Suprapubic skin (tissue), 4 donors: ENCODE results near the gene FOXRED2. TPM values are rescaled to one million over a fixed set of nuclear protein-coding genes. Genes with fewer than 3 reads are reported as not detected.

Experiments
- DNase-seq, 2 donors: peaks; one replicate each; pipeline ENCODE4 v3.0.0-alpha.2; 2019; ENCODE audit warnings: low spot score in 2 of 2
- H3K27ac ChIP-seq: fragments of 200-600 bp; sonication (generic); one replicate; pipeline ENCODE4 v1.5.1; 2019
- H3K27me3 ChIP-seq: fragments of 200-600 bp; sonication (generic); one replicate; pipeline ENCODE4 v1.5.1; 2019
- H3K36me3 ChIP-seq: fragments of 200-600 bp; sonication (generic); one replicate; pipeline ENCODE4 v1.5.1; 2019
- H3K4me1 ChIP-seq: fragments of 200-600 bp; sonication (generic); one replicate; pipeline ENCODE4 v1.5.1; 2019
- H3K4me3 ChIP-seq: fragments of 200-600 bp; sonication (generic); one replicate; pipeline ENCODE4 v1.5.1; 2019; ENCODE audit warnings: mild to moderate bottlenecking
- H3K9me3 ChIP-seq: fragments of 200-600 bp; sonication (generic); one replicate; pipeline ENCODE4 v1.5.1; 2019
- CTCF ChIP-seq, 2 donors: fragments of 200-600 bp in 1 of 2; fragments of 450-650 bp in 1 of 2; sonication (generic) in 1 of 2; IDR thresholded peaks; one replicate each; pipeline ENCODE4 v1.5.1; 2016 to 2019; ENCODE audit warnings: antibody characterized with exemption in 2 of 2, mild to moderate bottlenecking in 1 of 2, moderate library complexity in 1 of 2
- EP300 ChIP-seq: sonication (generic); formaldehyde crosslinking; IDR thresholded peaks from one replicate; pipeline ENCODE4 v1.6.1; 2017; ENCODE audit warnings: antibody characterized with exemption
- POLR2A ChIP-seq, 2 donors: fragments of 450-650 bp; IDR thresholded peaks; one replicate each; pipeline ENCODE4 v1.6.1; 2017; ENCODE audit warnings: antibody characterized with exemption in 2 of 2, mild to moderate bottlenecking in 2 of 2, moderate library complexity in 2 of 2
- POLR2AphosphoS5 ChIP-seq, 3 donors: sonication (generic); formaldehyde crosslinking; IDR thresholded peaks; one replicate each; pipeline ENCODE4 v1.6.1; 2017; ENCODE audit warnings: antibody characterized with exemption in 3 of 3
- WGBS: methylation state at CpG from one replicate; pipeline ENCODE4 v1.1.5; 2018; 5-methylcytosine and 5-hydroxymethylcytosine counted together
- total RNA-seq, 4 donors: library from RNA; depleted of rRNA; stranded (reverse); fragments of >200 nt; gene quantifications; one replicate each; pipeline ENCODE4 v1.1.0, GENCODE V29; 2016

FOXRED2 gene
- total RNA-seq, 4 donors from 2014 or later: 11.4 to 20.9 (median 14.0) TPM

- H3K9me3 ChIP-seq: no peaks in the 10 kb centered on the region
- DNase-seq: no peak
- peaks cover 25% of the 10 kb centered on the region for H3K4me1 ChIP-seq
- TF ChIP-seq CTCF (IDR thresholded peaks at IDR 0.05) (no peak), POLR2A (IDR thresholded peaks at IDR 0.05) (no peak)
- H3K27me3 ChIP-seq: no peaks in the 10 kb centered on the region
- peaks cover 70% of the 10 kb centered on the region for H3K36me3 ChIP-seq
- H3K27ac ChIP-seq: no peak overlapping the region
- H3K4me3 ChIP-seq: no peak overlapping the region
- 97% methylated on average over 8 of the region's 8 CpGs for WGBS
Observed at GRCh38 chr22:36512333-36512732, 5.5 kb upstream of the FOXRED2 start.

DNA sequence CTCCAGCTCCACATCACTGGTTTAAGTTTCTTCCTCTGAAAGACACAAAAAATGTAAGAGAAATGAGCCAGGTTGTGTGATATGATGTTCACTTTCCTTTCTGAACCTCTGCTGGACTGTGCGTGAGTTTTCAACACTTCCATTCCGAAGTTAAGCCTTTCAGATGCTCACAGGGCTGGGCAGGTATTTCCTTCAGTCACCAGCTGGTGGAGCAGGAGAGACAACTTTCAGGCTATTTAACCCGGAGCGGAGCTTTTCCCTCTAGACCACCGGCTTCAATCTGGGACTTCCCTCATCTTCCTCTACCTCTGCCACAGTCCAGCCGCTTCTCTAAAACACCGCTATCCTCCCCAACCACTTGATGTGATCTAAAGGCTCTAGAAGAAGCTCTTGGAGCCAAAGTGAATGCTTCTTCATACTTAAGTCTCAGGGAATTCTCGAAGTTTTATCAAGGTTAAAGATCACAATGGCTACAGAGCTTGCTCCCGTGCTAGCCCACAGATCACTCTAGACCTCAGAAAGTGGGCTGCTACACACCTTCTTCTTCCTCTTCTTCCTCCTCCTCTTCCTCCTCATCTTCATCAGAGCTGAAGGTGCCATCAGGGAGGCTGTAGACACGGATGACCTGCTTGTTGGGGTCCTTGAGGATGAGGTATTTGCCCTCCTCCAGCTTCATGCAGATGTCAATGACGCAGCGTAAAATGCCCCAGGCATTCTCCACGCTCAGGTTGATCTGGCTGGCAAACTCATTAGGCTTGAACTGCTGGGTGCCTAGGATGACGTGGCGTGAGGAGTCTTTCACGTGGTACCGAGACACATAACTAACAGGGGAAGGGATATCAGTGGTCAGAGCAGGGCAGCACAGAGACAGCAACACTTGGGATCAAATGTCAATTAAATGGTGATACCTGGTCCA is 4.4 kb upstream of the FOXRED2 start:
- Histone ChIP-seq H3K4me1 (peaks cover 35% of the 10 kb centered on the region), H3K4me3 (no peak overlapping the region), H3K27me3 (no peaks in the 10 kb centered on the region), H3K36me3 (peaks cover 59% of the 10 kb centered on the region), H3K27ac (peak overlapping the region; percentile 46), H3K9me3 (no peaks in the 10 kb centered on the region)
- no peak for DNase-seq
- WGBS: 69% methylated on average over 17 of the region's 17 CpGs
- TF ChIP-seq POLR2A (IDR thresholded peaks at IDR 0.05) (no peak), EP300 (no peak), POLR2AphosphoS5 (IDR thresholded peaks at IDR 0.05) (no peak), CTCF (IDR thresholded peaks at IDR 0.05) (peak; percentile 42 to 59)

DNA sequence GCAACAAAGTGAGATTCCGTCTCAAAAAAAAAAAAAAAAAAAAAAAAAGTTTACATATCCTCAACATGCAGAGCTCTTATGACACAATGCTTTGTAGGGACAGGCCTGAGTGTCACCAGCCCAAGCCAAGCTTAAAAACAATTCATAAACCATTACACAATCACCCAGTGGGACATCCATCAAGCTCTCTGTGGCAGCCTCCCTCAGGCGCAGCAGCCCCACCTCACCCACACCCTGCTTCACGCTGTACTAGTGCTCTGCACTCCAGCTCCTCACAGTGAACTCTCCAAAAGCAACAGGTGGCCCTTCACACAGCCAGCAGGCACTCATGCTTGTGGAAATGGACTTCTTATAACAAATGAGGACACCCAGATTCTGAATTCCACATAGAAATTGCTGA is 3.5 kb upstream of the FOXRED2 start:
- no peaks in the 10 kb centered on the region for H3K27me3 ChIP-seq
- no peak for DNase-seq
- TF ChIP-seq CTCF (IDR thresholded peaks at IDR 0.05): no peak
- no peak for TF ChIP-seq POLR2A (IDR thresholded peaks at IDR 0.05)
- TF ChIP-seq EP300: no peak
- no peak for TF ChIP-seq POLR2AphosphoS5 (IDR thresholded peaks at IDR 0.05)
- H3K4me1 ChIP-seq: peaks cover 40% of the 10 kb centered on the region
- H3K9me3 ChIP-seq: no peaks in the 10 kb centered on the region
- peak overlapping the region; percentile 46 for H3K27ac ChIP-seq
- no peak overlapping the region for H3K4me3 ChIP-seq
- peaks cover 51% of the 10 kb centered on the region for H3K36me3 ChIP-seq
- 48% methylated on average over 3 of the region's 3 CpGs for WGBS

DNA sequence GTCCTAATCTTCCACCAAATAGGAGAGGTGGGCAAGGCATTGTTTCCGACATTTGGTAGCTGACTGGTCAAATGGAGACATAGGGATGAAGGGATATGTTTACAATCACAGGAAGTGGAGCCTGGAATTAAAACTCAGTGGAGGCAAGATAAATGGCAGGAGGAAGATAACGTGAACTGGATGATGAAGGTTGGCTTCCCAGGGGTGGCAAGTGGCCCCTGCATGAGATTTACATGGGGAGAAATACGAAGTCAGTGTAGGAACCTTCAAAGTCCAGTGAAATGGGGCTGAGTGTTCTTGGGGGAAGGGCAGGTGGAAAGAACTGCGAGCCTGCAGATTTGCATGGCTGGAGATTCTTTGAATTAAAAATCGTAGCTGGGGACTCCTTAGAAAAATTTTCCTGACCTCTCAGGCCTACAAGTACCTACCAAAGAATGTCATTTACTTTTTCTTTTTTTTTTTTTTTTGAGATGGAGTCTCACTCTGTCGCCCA is 724 bp upstream of the FOXRED2 start:
- no peak for TF ChIP-seq POLR2AphosphoS5 (IDR thresholded peaks at IDR 0.05)
- TF ChIP-seq POLR2A (IDR thresholded peaks at IDR 0.05): no peak
- TF ChIP-seq CTCF (IDR thresholded peaks at IDR 0.05): no peak
- no peak for TF ChIP-seq EP300

GRCh38 chr22:36505998-36506635 is 723 bp downstream of the FOXRED2 start:
- WGBS: 93% methylated on average over 45 of the region's 60 CpGs
- no peak for TF ChIP-seq POLR2AphosphoS5 (IDR thresholded peaks at IDR 0.05)
- TF ChIP-seq EP300: no peak
- TF ChIP-seq CTCF (IDR thresholded peaks at IDR 0.05): no peak
- TF ChIP-seq POLR2A (IDR thresholded peaks at IDR 0.05): no peak
- H3K27me3 ChIP-seq: no peaks in the 10 kb centered on the region

More for the DNA sequence above, 724 bp upstream of the FOXRED2 start:
- Histone ChIP-seq H3K9me3 (no peaks in the 10 kb centered on the region), H3K4me1 (peaks cover 46% of the 10 kb centered on the region), H3K27ac (peak overlapping the region; percentile 69), H3K36me3 (peaks cover 32% of the 10 kb centered on the region), H3K4me3 (peak overlapping the region; percentile 51), H3K27me3 (no peaks in the 10 kb centered on the region)
- no peak for DNase-seq
- WGBS: 87% methylated on average over 6 of the region's 6 CpGs

More at GRCh38 chr22:36505998-36506635, 723 bp downstream of the FOXRED2 start:
- H3K27ac ChIP-seq: no peak overlapping the region
- peaks cover 22% of the 10 kb centered on the region for H3K36me3 ChIP-seq
- no peak for DNase-seq
- no peaks in the 10 kb centered on the region for H3K9me3 ChIP-seq
- peaks cover 42% of the 10 kb centered on the region for H3K4me1 ChIP-seq
- H3K4me3 ChIP-seq: peak overlapping the region; percentile 51
